HepG2 (cell line): Measurements from ENCODE around the gene VPS4B. TPM values are rescaled to one million over a fixed set of nuclear protein-coding genes. Genes with fewer than 3 reads are reported as not detected.
A peak's percentile ranks its signal among the peaks of the same experiment; 100 is the strongest.

Experiments
- ATAC-seq: fragments of 200-7000 bp; cut with Tn5 transposase; 3 replicates; pipeline ENCODE4 v1.9.1; 2020; ENCODE audit warnings: mild to moderate bottlenecking, moderate library complexity
- BruUV-seq: library from RNA; stranded (reverse); fragments of 400-500 nt; replicated peaks from 2 replicates; lab custom pipeline; 2021; lab: Mats Ljungman, UMichigan
- CTCF ChIA-PET: fragments of 300-600 bp; formaldehyde crosslinking; extraction: SDS; loops from one replicate; lab custom pipeline; 2021; ENCODE audit warnings: low total read pairs, inconsistent platforms, low intra/inter-chr PET ratio; lab: Yijun Ruan, JAX
- POLR2A ChIA-PET: fragments of 350-600 bp; sonication (Branson Sonifier 250); formaldehyde crosslinking; loops from one replicate; lab custom pipeline; 2020; ENCODE audit warnings: antibody characterized with exemption, inconsistent platforms; lab: Yijun Ruan, JAX
- DNase-seq: peaks from one replicate; pipeline ENCODE4 v3.0.0-alpha.2; 2015; ENCODE audit warnings: low spot score
- FAIRE-seq: peaks from 3 replicates; lab custom pipeline; 2011; peaks lifted over from hg19 to GRCh38; lab: Jason Lieb, UNC
- H2AFZ ChIP-seq: one replicate; pipeline ENCODE4 v1.6.1; 2011; ENCODE audit warnings: low read length, inconsistent platforms
- H3K27ac ChIP-seq: fragments of 300-600 bp; 3 replicates; pipeline ENCODE4 v1.8.0; 2011; ENCODE audit warnings: mixed run types, mild to moderate bottlenecking, mixed read lengths, low read length, inconsistent platforms; ENCODE audit not compliant: insufficient read depth; ENCODE audit errors: extremely low read length
- H3K27me3 ChIP-seq, 2 experiments: fragments of 200-600 bp in 1 of 2; 2 replicates in 1 of 2; 3 replicates in 1 of 2; pipeline versions ENCODE4 v1.6.0 to v1.8.0; 2011; ENCODE audit warnings: low read length in 2 of 2, mild to moderate bottlenecking in 2 of 2, moderate library complexity in 2 of 2, inconsistent platforms in 1 of 2; ENCODE audit not compliant: insufficient read depth in 2 of 2, control insufficient read depth in 1 of 2
- H3K36me3 ChIP-seq, 2 experiments: fragments of 200-600 bp in 1 of 2; replicated peaks in 1 of 2; 2 replicates in 1 of 2; 3 replicates in 1 of 2; pipeline versions ENCODE4 v1.5.1 to v1.8.0; 2011; ENCODE audit warnings: low read length in 2 of 2, inconsistent platforms in 1 of 2; ENCODE audit not compliant: insufficient read depth in 2 of 2, control insufficient read depth in 1 of 2
- H3K4me1 ChIP-seq: 2 replicates; pipeline ENCODE4 v1.5.1; 2012; ENCODE audit warnings: low read length, inconsistent platforms; ENCODE audit not compliant: insufficient read depth
- H3K4me2 ChIP-seq: 2 replicates; pipeline ENCODE4 v1.6.0; 2011; ENCODE audit warnings: low read depth, low read length, inconsistent platforms
- H3K4me3 ChIP-seq, 3 experiments: fragments of 200-600 bp in 1 of 3; sonication (generic), shearing (Covaris generic) in 1 of 3; replicated peaks in 1 of 3; 2 replicates each; pipeline ENCODE4 v1.5.1; 2011 to 2016; ENCODE audit warnings: low read length in 3 of 3, inconsistent platforms in 2 of 3, low read depth in 2 of 3, mild to moderate bottlenecking in 2 of 3, control low read depth in 1 of 3, mixed read lengths in 1 of 3; ENCODE audit not compliant: insufficient read depth in 1 of 3
- H3K79me2 ChIP-seq: one replicate; pipeline ENCODE4 v1.6.1; 2011; ENCODE audit warnings: low read length, inconsistent platforms; ENCODE audit not compliant: insufficient read depth
- H3K9ac ChIP-seq: 2 replicates; pipeline ENCODE4 v1.6.0; 2011; ENCODE audit warnings: mild to moderate bottlenecking, low read depth, low read length, inconsistent platforms; ENCODE audit not compliant: insufficient read depth
- H3K9me3 ChIP-seq: 2 replicates; pipeline ENCODE4 v1.5.1; 2012; ENCODE audit warnings: mild to moderate bottlenecking, low read length
- H4K20me1 ChIP-seq: 2 replicates; pipeline ENCODE4 v1.6.0; 2011; ENCODE audit warnings: inconsistent platforms, mild to moderate bottlenecking, low read length, moderate library complexity; ENCODE audit not compliant: insufficient read depth
- CEBPG ChIP-seq: IDR thresholded peaks from 2 replicates; pipeline ENCODE4 v1.6.1; 2016
- ZNF101 ChIP-seq: sonication (generic); formaldehyde crosslinking; IDR thresholded peaks from 2 replicates; pipeline ENCODE4 v1.4.0; 2020; ENCODE audit warnings: mild to moderate bottlenecking, low read depth, missing genetic modification reagents, borderline replicate concordance
- ZNF569 ChIP-seq: sonication (generic); formaldehyde crosslinking; IDR thresholded peaks from 2 replicates; pipeline ENCODE4 v1.5.0; 2020; ENCODE audit warnings: mild to moderate bottlenecking, missing genetic modification reagents, moderate library complexity, borderline replicate concordance
- ZNF687 ChIP-seq: sonication (generic); formaldehyde crosslinking; IDR thresholded peaks from 2 replicates; pipeline ENCODE4 v1.5.1; 2020; ENCODE audit warnings: mild to moderate bottlenecking, missing genetic modification reagents, moderate library complexity
- WGBS: methylation state at CpG from one replicate; pipeline ENCODE4 v1.1.6; 2017; ENCODE audit warnings: low lambda C conversion rate; 5-methylcytosine and 5-hydroxymethylcytosine counted together
- in situ Hi-C: cut with HindIII; loops from 2 replicates; pipeline ENCODE4 v1.10.0; 2017; ENCODE audit warnings: low pct_unique_long_range_greater_than_20kb; ENCODE audit not compliant: extremely low pct_ligation_motif_present
- intact Hi-C: fragments of 100-400 bp; cut with micrococcal nuclease; formaldehyde crosslinking; loops from one replicate; pipeline ENCODE4 v1.10.0; 2022; ENCODE audit not compliant: unreplicated experiment
- polyA plus RNA-seq, 8 experiments: library from polyadenylated mRNA; depleted of rRNA in 3 of 8; stranded (reverse) in 7 of 8; unstranded in 1 of 8; fragments of >200 nt; fragmentation: Illumina TruSeq in 4 of 8; extraction: Trizol in 4 of 8; gene quantifications; 2 replicates each; pipeline versions ENCODE4 v1.2.1 to v1.2.3, GENCODE V29; 2011 to 2016; ENCODE audit warnings: low read depth in 4 of 8, missing spikeins in 1 of 8, mixed read lengths in 1 of 8; ENCODE audit not compliant: insufficient read depth in 1 of 8
- total RNA-seq, 5 experiments: library from RNA; depleted of rRNA; stranded (reverse); fragments of >200 nt; fragmentation: Illumina TruSeq; extraction: Trizol; gene quantifications; 2 replicates each; pipeline ENCODE4 v1.2.3, GENCODE V29; 2016; ENCODE audit warnings: low read depth in 1 of 5

Gene VPS4B
- total and polyA plus RNA-seq, 2 of the 13 experiments (the other 11 are each of a cell fraction or from before 2014, with no cell fraction given), result 12.8 to 25.9 TPM

- no peak for FAIRE-seq
- Histone ChIP-seq H3K9ac (no peak overlapping the region), H3K9me3 (peaks cover 5% of the 10 kb centered on the region; the same call in 1 of the 2 replicates), H3K79me2 (no peaks in the 10 kb centered on the region), H3K4me2 (no peak overlapping the region), H3K27me3 (no peaks in the 10 kb centered on the region), H3K4me1 (no peaks in the 10 kb centered on the region), H2AFZ (no peak overlapping the region), H4K20me1 (no peaks in the 10 kb centered on the region), H3K36me3 (no peaks in the 10 kb centered on the region), H3K27ac (no peak overlapping the region), H3K4me3 (no peak overlapping the region)
- no peak for DNase-seq
- no peak for ATAC-seq
- POLR2A ChIA-PET, result no interaction called here
- TF ChIP-seq ZNF687 (CRISPR knock-in tag) (no peak), ZNF101 (CRISPR knock-in tag) (no peak)
- no TSS peak for BruUV-seq
- CTCF ChIA-PET, result no interaction called here
- intact Hi-C loops (no loop called here), in situ Hi-C loops (no loop called here)
- WGBS, result 36% methylated on average over 2 of the region's 2 CpGs
These were observed 44.8 kb downstream of the VPS4B start for GRCh38 chr18:63377275-63377980.

GRCh38 chr18:63376538-63376937 lies 45.7 kb downstream of the VPS4B start:
- no peak overlapping the region for H2AFZ ChIP-seq
- DNase-seq (no peak), ATAC-seq (no peak), FAIRE-seq (no peak)
- ChIA-PET CTCF (no interaction called here), POLR2A (no interaction called here)
- no peaks in the 10 kb centered on the region for H4K20me1 ChIP-seq
- BruUV-seq, result no TSS peak
- H3K4me3 ChIP-seq, result no peak overlapping the region
- H3K27me3 ChIP-seq, result no peaks in the 10 kb centered on the region
- H3K4me2 ChIP-seq, result no peak overlapping the region
- no peaks in the 10 kb centered on the region for H3K79me2 ChIP-seq
- WGBS, result 50% methylated on average over 2 of the region's 2 CpGs
- H3K27ac ChIP-seq, result no peak overlapping the region
- TF ChIP-seq ZNF569 (CRISPR knock-in tag) (no peak), CEBPG (CRISPR knock-in tag) (peak; percentile 57; the same call in 1 of the 2 replicates)
- in situ Hi-C loops (no loop called here), intact Hi-C loops (no loop called here)
- H3K9ac ChIP-seq, result no peak overlapping the region
- no peaks in the 10 kb centered on the region for H3K36me3 ChIP-seq
- no peaks in the 10 kb centered on the region for H3K4me1 ChIP-seq
- peaks cover 5% of the 10 kb centered on the region; the same call in 1 of the 2 replicates for H3K9me3 ChIP-seq
